CD1c-positive myeloid dendritic cell (primary cell): ENCODE data around the gene ACSS3.
"Not testable (repeated sequence)": the region's sequence is repeated elsewhere in the genome, so short reads cannot be mapped to it uniquely, and the experiment has no call there.

ENCODE experiments used
- DNase-seq: peaks from one replicate; pipeline ENCODE4 v3.0.0-alpha.2; 2016; ENCODE audit errors: extremely low spot score

The ACSS3 gene

DNA sequence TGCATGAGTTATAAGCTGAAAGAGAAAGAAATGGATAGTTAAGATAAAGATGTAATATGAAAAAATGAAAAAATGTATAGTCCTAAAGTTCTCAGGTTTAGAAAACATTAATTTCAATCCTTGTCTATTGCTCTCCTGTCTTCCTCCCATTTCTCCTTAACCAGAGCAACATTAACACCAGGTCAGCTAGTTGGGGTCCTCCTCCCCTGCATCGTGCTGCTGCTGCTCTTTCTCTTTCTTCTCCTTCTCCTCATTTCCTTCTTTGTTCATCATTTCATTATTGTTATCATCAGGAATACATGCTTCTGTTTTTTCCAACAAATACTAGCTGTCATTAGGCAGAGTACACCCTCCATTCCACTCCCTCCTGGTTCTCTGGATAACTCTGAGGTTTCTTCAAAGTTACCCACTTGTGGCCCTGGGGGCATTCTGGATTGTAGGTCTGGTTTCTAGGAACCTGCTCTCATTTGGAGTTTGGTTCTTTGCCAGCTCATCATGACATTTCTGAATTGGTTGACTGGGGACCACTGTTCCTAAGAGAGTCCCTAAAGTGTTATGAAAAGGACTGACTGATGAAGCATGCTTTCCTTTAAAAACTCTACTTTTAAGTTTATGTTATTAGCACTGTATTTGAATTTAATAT lies 17.0 kb downstream of the ACSS3 start:
- no peak for DNase-seq

DNA sequence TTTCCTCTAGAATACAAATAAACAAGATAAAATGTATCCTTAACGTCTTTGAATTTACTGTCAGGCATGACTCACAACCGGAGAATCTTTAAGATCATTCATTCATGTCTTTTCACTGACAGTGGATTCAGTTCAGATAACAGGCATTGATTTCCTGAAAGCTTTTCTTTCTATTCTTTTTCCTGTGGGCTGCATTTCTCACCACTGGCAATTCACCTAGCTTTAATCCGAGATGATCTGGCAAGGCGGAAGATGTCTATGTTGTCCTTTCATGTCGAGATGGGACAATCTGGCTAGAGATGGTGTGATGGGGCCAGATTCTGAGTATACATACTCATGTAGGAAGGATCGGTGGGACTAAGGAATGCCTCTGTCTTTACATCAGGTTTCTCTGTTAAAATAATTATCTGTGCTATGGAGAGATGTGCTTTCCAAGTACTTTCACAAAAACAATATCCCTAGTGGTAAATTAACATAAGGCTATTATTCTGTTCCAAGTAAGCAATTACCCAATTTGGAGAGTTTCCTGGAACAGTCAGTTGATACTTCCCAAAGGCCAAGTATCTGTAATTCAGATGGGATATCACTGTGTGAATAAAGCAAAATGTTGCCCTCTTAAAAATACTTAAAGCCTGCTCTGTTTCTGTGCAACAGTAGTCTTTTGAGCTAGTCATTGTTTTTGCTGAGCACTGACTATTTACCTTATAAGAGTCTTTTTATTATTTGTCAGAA lies 17.8 kb downstream of the ACSS3 start:
- DNase-seq = no peak

DNA sequence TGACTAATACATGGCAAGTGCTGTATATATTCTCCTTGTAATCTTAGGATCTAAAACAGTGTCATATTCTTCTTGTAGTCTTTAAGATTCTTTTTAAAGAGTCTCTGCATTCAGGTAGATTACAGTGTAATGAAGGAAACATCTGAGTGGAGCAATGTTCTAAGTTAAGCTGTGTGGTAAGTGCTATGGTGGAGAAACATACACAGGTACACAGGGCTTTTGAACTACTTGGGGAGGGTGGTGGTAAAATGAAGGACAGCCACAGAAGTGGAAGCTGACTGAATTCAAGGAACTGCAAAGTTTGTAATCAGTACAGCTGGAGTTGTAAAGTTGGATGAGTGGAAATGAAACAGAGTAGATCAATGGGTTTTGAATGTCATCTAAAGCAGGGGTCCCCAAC lies 27.8 kb downstream of the ACSS3 start:
- DNase-seq = no peak

DNA sequence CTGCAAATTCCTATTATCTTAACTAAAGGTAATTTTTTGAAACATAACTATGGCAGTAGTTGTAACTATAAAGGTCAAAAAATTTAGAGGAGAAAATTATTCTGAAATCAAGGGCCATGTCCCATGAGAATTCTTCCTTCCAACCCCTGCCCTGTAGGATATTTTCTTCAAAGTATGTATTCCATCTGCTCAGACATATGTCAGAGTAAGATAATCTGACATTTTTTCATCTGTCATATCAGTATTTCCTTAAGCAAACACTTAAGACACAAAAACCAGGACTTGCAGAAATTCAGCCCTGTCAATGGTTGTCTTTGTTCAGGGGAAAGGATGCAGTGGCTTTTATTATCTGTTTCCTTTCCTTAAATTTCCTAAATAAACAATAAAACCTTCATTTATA lies 36.3 kb downstream of the ACSS3 start:
- DNase-seq = no peak

DNA sequence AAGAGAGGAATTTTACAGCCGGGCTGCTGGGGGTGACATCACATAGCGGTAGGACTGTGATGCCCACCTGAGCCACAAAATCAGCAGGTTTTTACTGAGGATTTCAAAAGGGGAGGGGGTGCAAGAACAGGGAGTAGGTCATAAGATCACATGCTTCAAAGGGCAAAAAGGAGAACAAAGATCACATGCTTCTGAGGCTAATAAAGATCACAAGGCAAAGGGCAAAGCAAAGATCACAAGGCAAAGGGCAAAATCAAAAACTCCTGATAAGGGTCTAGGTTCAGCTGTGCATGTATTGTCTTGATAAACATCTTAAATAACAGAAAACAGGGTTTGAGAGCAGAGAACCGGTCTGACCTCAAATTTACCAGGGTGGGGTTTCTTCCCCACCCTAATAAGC lies 41.2 kb downstream of the ACSS3 start:
- DNase-seq = not testable (repeated sequence)

DNA sequence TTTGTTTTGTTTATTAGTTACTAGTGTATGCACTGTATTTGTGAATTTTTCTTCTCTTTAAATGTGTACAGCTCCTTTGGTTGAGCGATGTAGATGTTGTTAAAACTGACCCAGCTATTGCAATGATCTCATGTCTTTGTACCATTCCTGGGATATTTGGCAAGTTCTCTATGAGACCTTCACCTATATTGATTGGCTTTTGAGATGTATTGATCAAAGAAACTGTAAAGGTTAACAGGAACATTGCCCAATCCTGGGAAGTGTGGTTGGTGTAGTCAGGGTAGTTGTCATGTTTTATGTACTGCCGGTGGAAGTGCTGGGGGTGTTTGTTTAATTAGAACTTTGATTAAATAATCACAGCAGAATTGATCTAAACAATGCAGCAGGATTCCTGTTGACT lies 43.1 kb downstream of the ACSS3 start:
- DNase-seq = no peak

DNA sequence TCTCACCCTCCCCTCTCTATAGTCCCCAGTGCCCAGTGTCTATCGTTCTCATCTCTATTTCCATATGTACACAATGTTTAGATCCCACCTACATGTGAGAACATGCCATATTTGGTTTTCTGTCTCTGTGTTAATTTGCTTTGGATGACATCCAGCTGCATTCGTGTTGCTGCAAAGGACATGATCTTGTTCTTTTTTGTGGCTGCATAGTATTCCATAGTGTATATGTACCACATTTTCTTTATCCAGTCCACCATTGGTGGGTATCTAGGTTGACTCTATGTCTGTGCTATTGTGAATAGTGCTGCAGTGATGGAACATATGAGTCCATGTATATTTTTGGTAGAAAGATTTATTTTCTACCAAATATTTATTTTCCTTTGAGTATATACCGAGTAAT lies 45.7 kb downstream of the ACSS3 start:
- DNase-seq = no peak

DNA sequence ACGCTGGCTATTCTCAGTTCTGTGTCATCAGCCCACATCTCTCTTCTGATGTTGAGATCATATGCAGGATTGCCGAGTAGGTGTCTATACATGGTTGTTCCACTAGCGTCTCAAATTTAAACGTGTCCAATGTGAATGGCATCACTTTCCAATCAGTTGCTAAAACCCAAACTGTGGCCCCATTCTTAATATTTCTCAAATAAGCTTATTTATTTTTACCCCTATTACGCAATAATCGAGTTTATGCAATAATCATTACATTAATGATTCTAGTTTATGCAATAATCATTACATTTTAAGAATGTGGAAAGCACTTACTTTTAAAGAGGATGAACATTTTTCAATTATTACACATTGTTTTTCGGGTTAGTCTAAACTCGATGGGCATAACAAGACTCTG lies 47.8 kb downstream of the ACSS3 start:
- DNase-seq = no peak

DNA sequence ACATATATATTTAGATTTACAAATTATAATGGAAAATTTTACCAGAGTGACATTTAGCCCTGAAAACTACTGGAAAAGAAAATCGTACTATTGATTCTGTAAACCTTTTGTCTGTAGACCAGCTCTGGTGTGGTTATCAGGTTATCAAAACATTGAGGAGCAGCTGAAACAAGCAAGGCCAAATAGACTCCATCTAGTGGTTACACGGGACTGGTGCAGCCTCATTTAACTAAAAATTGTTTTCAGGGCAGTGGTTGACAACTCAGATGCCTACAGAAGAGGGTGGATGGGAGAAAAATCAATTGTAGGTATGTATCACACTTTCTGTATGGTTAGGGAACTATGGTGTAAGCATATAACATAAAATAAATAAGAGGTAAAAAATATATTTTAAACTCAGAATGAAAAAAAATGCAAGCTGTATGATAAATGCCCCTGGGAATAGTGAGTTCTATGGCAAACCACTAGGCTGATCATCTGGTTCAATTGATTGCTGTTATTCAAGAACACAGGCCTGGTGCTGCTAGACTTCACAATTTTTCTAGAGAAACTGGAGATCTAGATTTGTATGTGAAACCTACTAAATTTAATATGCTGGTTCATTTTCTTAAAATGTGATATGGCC lies 51.2 kb downstream of the ACSS3 start:
- no peak for DNase-seq

DNA sequence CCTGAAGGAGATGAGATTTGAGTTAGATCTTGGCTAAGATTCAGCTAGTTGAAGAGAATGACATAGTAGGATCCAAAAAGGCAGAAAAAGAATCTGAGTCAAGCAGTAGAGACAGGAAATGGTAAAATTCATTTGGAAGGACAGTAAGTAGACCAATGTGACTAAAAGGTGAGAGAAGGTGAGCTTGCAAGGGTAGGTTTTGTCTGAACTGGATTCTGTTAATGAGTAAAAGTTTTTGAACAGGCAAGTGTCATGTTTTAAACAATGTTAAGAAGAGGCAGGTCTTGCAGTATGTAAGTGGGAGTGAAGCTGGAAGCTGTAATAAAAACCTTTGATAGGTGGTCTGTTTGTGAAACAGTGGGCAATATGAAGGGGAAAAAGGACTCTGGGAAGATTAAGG lies 58.6 kb downstream of the ACSS3 start:
- no peak for DNase-seq

DNA sequence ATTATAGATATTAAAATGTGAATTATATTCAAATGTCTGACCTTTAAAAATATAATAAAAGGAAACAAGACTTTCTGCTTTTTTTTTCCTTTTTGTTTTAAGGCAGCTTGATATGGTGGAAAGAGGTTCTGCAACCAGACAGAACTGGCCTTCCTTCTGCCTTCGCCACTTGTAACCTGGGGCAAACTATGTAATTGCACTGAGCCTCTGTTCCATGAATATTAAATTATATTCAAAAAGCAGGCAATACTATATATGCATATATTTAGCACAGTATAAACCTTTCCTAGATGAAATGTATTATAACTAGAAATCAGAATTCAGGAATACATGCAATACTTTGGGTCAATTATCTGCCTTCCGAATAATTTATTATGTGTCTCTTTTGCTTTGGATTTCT lies 59.9 kb downstream of the ACSS3 start:
- no peak for DNase-seq

DNA sequence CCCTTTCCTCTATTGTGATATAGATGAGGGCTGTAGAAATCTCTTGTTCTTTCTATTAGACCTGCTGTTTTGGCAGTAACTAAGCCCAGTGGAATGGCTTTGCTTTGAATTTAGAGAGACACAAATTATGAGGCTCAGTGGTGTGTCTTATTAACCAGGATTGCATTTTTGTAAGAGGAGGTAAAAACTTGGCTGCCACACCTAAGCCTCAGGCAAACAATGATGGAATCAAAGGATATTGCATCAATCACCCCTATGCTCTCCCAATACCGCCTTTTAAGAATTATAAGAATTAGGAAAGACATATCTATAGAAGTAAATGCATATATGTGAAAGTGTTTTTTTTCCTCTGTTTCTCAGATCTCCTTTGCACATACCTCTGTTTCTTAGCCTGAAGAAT lies 63.3 kb downstream of the ACSS3 start:
- DNase-seq = no peak

DNA sequence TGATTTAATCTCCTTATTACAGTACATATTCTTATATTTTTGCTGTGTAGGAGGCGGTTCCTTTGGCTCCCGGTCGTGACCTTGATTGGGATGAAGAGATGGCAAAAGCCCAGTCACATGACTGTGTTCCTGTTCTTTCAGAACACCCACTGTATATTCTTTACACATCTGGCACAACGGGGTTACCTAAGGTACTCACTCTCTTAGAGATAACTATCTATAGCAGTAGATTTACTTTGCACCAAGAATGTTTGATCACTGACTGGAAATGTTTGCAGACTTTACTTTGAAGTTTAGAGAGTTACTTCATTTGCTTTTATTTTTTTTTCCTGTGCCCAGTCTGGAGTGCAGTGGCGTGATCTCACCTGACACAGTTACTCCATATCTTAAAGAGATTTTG lies 65.2 kb downstream of the ACSS3 start:
- no peak for DNase-seq

DNA sequence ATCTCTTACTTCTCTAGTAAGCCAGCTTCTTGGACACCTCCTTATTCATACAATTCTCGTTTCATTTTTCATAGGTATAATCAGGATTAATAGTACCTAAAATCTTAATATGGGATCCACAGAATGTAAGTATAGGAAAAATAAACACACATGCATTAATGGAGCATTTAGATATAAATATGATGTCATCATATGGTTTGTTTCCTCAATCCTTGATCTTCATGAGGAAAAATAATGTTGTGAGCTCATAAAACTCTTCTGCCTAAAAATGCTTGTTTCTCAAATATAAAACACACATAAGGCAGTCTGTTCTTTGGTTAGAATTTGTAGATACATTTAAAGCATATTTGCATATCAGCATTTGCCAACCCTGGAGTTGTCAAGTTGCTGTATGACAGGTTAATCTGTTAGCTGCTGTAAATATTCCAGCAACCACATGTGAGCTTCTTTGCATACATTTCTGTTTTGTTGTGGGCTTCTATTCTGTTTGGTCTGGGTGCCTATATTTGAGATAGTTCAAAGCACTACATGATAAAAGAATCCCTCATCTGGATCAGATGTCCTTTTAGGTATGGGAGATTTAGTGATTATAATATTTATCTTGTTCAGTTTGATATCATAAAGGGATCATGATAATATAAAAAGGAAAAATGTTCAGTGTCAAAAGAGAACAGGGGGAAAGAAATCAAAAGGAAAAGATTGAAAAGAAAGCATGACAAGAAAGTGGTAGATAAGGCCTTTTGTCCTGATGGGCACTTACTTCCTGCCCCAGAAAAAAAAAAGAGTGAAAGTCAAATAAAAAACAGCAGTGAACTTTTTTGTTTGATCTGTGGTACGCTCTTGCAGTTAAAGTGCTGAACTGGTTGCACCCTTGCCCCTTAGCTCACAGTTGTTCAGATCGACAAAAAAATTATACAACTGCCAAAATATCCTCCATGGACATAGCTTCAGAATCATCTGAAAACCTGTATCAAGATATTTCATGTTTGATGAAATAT lies 68.6 kb downstream of the ACSS3 start:
- no peak for DNase-seq

DNA sequence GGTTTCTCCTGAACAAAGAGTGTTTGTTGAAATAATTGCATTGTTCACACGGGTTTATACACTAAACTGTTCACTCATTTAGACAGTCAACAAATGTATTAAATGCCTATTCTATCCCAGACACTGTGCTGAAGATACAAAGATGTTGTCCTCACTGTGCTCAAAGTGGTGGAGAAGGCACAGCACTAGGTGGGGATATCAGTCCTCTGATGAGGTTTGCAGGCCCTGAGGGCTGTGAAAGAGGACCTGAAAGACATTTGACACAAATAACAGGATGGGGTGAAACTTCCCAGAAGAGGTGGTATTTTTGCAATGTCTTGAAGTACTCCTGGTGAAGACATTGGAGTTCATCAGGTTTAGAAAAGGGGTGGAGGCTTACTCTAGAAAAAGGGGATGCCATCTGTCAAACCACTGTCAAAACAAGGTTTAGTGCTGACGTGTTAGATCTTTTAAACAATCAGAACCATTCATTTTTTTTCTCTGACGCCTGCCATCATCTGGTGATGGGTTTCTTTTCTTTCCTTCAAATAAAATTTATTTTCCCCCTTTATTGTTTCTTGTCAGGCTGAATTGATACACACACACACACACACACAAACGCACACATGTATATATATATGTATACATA lies 69.5 kb downstream of the ACSS3 start:
- DNase-seq = no peak

DNA sequence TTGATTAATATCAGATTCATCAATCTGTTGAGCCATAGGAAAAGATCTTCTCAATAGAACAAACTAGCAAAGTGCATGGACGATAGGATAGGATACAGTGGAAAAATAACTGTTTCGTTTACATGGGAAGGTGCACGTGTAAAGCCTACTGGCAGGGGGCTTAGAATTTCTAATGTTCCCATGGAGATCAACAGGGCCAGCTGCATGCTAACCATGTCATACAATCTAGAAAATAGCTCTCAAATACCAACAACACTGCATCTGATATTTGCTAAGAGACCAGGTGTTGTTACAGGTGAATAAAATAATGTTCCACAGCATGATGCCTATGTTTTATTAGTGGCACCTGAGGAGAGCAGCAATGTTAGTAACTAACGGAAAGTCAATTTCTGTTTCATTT lies 72.5 kb downstream of the ACSS3 start:
- no peak for DNase-seq

DNA sequence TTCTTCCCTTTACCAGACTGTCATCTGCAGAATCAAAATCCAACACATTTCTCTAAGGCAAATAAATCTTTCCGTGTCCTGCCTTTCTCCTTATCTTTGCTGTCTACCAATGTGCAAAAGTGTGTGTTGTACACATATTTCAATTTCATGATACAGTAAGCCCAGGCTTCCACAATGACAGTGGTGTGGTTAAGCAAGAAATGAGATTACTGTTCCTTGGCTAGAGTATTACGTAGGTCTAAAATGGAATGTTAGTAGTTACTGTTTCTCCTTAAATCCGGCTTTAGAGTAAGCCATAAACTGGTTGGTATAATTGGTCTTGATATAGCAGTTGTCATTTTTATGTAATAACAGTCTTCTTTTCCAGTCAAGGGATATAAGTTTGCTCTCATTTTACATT lies 82.0 kb downstream of the ACSS3 start:
- no peak for DNase-seq

DNA sequence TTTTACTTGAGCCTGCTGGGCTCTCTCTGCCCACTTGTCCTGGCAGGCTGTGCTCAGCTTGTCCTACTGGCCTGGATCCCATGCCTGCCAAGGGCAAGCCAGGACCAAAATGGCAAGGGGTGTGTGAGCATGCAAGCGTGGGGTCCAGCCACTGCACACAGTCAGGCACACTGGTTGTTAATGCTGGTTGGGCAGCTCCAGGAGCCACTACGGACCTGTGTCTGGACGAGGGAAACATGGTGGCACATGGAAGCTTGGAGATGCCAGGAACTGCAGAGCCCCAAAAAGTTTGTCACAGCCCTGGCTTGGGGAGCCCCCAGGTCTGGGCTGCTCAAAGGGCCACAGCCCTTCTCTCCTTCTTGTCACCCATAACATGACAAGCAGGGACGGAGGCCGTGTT lies 83.8 kb downstream of the ACSS3 start:
- DNase-seq = no peak

DNA sequence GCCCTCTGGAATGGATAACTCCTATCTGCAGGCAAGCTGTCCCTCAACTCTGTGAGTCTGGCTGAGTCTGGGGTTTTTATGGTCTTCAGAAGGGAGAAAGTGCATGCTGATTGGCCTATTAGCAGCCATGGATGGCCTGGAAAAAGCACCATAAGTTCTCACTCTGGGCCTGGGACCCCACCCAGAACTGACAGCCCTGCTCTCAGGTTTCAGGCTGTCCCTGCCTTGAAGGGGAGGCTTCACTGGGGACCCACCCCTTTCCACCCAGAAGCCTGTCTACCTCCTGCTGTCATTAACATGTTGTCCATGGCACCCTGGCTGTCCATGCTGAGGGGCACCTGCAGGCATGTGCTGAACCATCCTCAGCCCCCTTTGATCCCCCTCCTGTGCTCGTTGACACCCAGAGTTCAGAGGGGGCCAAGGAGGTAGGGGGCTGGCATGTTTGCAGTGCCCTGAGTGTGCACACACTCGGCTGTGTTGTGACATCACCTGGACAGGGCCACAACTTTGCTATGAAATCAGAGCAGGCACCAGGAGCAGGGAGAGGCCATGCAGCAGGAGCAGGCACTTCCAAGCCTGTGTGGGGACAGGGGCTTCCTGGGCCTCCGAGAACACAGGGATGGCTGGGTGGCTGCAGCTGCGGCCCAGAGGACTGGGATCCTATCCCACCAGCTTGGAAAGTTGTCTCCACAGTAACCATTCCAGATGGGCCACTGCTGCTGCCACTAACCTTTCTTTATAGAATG lies 84.7 kb downstream of the ACSS3 start:
- DNase-seq = no peak

DNA sequence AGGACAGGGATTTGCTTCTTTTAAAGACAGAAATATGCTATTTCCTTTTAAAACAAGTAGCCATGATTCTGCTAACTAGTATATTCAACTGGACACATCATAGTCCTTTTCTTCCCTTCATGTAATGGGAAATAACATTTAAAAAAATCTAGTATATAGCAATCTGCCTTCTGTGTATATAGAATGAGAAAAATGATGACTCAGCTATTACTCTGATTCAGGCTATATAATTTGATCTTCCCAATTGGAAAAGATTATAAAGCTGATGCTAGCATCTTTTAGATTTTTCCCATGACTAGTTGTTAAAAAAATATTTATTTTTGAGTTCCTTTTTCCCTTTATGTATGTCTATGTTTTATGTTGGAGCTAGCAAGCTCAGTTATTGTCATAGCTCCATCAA lies 86.9 kb downstream of the ACSS3 start:
- no peak for DNase-seq

DNA sequence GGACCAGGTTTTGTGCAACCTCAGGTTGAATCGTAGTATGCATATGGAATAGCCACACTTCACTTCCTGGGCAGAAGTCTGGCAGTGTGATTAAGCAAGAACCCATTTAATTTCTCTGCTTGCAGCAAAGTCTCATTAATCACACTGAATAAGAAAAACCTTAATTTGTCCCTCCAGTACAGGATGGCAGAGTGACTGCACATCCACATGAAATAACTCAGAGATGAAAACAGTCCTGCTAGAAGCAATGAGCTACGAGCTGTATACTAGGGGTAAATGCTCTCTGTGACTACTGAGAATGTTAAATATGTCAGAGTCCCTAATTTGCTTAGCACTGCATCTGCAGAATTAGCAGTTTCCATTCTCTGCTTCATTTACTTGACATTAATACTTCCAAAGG lies 88.9 kb downstream of the ACSS3 start:
- DNase-seq = no peak
